ENCODE results near the gene KCNQ2.

DNA sequence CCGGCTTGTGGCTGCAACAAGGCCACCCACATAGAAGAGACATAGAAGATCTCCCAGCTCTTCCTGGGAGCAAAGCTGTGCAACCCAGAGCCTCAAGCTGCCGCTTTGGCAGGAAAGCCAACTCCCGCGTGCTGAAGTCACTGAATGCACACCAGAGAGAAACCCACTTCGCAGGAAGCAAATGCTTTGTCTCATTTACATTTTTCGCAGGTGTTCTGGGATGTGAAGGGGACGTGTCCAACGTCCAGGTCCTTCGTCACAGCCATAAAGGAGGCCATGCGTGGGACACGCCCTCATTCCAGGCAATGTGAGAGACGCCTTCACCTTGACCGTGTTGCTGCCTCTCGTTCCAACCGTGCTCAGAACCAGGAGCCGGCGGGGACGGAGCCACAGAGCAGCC, 24.4 kb downstream of the KCNQ2 start:
- no peak for TF ChIP-seq PATZ1 (CRISPR knock-in tag; IDR thresholded peaks at IDR 0.05; ENCODE audit: borderline replicate concordance)
- TF ChIP-seq OSR1 (CRISPR knock-in tag; IDR thresholded peaks at IDR 0.05), result no peak
- no peak for TF ChIP-seq RARB (CRISPR knock-in tag; IDR thresholded peaks at IDR 0.05)
- TF ChIP-seq ZFP30 (CRISPR knock-in tag; IDR thresholded peaks at IDR 0.05), result no peak
- TF ChIP-seq TCF4 (CRISPR knock-in tag; IDR thresholded peaks at IDR 0.05; ENCODE audit: borderline replicate concordance), result no peak

Data from SK-N-SH treated with all-trans-retinoic acid at 6 μM for 48 hours (cell line).